ENCODE data around the gene ABCC3.

The ABCC3 gene

DNA sequence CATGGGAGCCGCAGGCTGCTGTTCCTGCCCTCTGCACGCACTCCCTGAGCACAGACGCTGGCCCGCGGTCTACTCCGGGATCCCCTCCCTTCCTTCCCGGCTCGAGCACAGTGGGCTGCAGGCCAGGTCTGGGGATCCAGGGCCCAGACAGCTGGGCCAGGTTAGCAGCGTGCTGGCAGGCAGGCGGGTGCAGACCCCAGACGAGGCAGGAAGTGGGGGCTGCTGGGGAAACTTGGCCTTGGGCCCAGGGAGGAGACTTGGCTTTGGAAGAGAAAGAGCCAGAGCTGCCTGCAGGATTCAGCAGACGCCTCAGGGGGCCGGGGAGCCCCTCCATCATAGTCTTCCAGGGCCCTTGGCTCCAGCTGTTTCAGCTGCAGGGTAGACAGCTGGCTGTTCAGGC is 30.2 kb upstream of the ABCC3 start:
- DNase-seq (ENCODE audit: low spot score) = peak; percentile 5

DNA sequence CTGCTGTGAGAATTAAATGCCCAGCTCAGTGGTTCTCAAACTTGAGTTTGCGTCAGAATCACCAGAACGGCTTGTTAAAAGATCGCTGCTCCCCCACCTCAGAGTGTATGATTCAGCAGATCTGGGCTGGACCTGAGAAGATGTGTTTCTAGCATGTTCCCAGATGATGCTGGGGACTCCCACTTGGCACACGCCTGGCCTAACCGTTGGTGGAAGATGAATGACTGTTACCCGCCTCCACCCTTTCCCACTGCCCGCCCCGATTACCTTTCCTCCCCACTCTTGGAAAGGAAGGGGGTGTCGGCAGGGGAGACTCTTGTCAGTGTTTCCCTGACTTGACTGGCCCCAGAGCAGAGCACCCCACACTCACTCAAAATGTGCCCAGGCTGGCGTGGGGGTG is 29.3 kb upstream of the ABCC3 start:
- DNase-seq (ENCODE audit: low spot score) = no peak

GRCh38 chr17:50607522-50608175 is 27.0 kb upstream of the ABCC3 start:
- DNase-seq (ENCODE audit: low spot score) = no peak

DNA sequence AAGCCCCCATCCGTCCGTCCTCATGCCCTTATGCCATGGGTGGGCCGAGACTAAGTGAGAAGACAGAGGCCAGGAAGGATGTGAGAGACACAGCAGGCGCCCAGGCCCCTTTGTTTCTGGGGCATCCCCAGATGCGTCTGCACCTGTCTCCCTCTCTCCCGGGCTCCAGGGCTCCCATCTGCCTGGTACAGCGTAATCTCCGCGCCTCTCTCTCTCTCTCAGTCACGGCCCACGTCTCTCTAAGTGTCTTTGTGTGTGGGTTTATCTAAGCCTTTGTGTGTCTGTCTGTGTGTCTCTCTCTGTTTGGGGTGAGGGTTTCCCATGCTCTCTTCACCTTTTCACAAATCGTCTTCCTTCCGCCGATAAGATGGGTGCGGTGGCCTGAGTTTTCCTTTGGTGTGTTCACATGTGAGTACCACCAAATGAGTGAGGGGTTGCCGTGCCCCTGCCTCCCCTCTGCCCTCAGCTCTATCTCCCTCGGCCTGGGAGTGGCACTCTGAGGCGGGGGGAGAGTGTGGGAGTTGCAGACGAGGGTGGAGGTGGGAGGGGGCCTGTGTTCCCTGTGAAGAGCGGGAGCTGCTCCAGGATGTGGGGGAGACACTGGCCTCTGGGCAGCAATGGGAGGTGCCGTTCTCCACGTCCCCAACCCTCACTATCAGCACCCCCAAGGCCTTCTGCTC is 25.8 kb upstream of the ABCC3 start:
- no peak for DNase-seq (ENCODE audit: low spot score)

DNA sequence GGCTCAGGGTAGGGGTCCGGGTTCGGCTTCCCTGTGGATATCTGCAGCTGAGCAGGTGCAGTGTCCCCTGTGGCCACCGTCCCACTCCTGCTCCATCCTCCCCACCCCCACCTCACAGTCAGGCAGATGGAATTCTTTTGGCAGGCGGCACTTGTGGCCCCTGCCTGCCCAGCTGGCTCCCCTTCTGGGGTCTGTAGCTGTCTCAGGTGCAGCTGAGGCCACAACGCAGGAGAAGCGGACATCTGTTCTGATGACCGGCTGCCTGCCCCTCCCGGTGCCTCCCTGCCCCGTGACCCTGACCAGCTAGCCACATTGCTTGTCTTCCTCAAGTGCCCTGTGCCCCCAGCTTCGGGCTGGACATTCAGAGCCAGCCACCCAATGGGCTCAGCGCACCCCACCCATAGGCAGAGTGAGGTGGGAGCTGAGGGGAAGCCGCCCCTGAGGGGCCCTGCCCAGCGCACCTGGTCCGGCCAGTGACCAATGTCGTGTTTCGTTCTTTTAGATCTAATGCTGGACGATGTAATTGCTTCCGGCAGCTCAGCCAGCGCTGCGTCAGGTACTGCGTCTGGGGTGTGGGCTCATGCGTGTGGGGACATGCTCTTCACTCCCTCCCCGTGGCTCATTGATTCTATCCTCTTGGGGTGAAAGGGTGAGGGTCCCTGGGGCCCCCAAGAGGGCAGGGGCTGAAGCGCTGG is 25.2 kb upstream of the ABCC3 start:
- DNase-seq (ENCODE audit: low spot score) = no peak

DNA sequence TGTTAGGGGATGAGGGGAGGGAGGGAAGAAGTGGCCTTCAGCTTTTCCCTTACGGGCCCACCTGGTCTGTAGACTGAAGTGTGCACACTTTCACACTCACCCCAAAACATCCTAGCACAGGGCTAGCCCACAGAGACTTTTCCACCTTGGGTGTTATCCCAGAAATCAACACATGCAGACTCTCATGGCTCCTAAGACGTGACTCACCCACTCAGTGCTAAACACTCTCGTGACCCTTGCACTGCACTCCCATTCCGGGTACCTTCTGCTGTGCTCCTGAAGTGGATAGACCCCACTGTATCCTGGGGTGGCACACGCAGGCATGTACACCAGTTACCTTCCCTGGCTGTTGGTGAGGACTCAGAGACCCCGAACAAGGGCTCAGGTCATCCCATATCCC is 23.0 kb upstream of the ABCC3 start:
- DNase-seq (ENCODE audit: low spot score) = no peak

- DNase-seq (ENCODE audit: low spot score) = no peak
These were observed 22.4 kb upstream of the ABCC3 start for GRCh38 chr17:50612281-50612680.

DNA sequence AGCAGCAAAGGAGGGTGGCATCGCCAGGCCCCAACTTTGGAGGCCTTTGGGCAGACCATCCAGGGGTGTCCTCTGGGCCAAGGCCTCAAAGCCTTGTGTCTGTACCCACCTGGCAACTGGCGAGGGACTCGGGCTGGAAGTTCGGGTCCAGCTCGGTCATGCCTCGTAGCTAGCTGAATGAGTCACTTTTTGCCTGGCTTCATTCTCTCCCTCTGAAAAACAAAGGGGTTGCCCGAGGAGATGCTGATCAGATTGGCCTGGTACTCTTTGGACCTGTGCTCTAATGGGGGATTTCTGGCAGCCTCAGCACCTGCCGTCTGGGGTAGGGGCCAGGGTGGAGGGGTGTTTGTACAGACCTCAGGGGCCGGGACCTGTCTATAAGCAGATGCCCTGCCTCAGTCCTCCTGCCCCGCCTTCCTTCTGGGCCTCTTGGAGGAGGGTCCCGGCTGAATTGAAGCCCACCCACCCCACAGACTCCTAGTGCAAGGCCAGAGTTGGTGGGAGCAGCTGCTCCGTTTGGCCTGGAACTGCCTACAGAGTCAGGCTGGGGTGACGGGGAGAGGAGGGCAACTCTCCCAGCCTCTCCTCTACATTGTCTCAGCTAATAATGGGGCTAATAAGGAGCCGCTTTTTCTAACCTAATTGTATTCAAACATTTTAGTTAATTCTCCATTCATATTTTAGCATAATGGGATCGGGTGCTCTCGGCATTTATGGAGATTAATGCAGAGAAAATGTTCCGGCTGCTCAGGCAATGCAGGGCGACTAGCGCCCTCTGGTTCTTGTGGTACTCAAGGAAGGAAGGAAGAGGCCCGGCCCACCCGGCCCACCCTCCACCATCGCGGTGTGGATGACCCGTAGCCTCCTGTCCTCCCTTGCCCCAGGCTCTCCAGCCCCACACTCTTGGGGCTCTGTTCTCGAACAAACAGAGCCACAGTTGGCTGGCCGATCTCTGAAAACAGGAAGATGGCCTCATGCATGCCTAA is 21.4 kb upstream of the ABCC3 start:
- DNase-seq (ENCODE audit: low spot score) = no peak

- no peak for DNase-seq (ENCODE audit: low spot score)
These were observed 20.1 kb upstream of the ABCC3 start for GRCh38 chr17:50614471-50615051.

GRCh38 chr17:50615828-50616227 is 18.9 kb upstream of the ABCC3 start:
- no peak for DNase-seq (ENCODE audit: low spot score)

GRCh38 chr17:50618300-50618699 is 16.4 kb upstream of the ABCC3 start:
- no peak for DNase-seq (ENCODE audit: low spot score)

GRCh38 chr17:50618941-50619340 is 15.7 kb upstream of the ABCC3 start:
- DNase-seq (ENCODE audit: low spot score) = no peak

DNA sequence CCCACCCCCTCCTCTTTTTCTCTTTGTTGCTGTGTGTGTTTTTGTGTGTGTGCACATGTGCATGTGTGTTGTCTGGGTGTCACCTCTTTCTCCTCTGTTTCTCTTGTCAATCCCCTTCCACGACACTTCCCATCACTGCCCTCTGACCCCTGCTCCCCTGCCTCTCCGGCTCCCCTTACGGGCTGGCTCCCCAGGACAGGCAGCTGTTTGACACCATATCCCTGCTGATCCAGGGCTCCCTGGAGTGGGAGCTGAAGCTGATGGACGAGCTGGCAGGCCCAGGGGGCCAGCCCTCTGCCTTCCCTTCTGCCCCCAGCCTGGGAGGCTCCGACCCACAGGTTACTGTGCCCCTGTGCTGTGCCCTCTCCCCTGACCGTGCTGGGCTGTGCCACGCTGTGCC is 15.2 kb upstream of the ABCC3 start:
- DNase-seq (ENCODE audit: low spot score) = no peak

DNA sequence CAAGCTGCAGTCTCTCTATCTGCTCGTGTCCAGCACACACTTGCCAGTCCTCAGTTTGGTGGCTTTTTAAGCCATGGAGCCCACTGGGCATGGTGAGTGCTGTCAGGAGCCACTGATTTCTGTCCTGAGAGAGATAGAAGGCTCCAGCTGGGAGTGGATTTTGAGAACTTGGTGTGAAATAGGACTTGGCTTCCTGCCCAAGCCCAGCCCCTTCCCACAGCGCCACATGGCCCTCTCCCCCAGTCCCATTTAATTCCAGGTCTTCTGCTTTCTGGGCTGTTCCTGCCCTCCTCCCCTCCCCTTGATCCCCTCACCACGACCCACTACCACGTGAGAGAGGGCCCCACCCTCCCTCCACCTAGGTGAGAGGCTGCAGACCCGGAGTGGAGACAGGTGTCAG is 14.4 kb upstream of the ABCC3 start:
- no peak for DNase-seq (ENCODE audit: low spot score)

DNA sequence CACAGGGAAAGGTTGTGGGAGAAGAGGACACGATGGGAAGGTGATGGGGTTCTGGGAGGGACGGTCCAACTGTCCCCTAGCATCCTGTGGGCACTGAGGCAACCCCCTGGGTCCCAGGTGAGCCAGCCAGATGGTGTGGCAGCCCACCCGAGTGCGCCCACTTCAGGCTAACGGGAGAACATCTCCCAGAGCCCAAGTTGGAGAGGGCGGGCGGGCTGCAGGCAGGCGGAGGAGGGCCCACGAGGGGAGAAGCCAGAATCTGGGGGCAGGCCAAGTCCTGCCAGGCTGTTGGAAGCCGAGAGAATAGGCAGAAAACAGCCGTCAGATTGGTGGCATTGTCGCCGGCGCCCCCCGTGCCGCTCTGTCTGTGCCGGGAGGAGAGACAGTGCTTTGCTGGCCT is 13.8 kb upstream of the ABCC3 start:
- no peak for DNase-seq (ENCODE audit: low spot score)

DNA sequence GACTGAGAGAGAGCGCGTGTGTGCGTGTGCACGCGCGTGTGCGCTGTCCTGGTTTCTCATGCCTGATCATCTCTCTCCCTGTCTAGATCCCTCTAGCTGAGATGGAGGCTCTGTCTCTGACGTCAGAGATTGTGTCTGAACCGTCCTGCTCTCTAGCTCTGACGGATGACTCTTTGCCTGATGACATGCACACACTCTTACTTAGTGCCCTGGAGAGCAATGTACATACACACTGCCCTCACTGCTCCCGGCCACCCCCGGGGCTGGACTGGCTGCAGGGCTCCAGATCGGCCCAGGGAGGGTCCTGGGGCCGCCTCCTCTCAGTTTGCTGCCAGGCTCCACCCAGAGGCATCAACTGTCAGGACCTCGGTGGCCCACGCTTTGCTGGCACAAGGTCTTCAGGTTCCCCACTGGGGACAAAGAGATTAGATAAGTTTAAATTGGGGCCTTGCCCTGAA is 13.1 kb upstream of the ABCC3 start:
- no peak for DNase-seq (ENCODE audit: low spot score)

GRCh38 chr17:50624321-50624934 is 10.3 kb upstream of the ABCC3 start:
- DNase-seq (ENCODE audit: low spot score) = no peak

- DNase-seq (ENCODE audit: low spot score) = no peak
These were observed 9.4 kb upstream of the ABCC3 start for GRCh38 chr17:50625032-50625871.

DNA sequence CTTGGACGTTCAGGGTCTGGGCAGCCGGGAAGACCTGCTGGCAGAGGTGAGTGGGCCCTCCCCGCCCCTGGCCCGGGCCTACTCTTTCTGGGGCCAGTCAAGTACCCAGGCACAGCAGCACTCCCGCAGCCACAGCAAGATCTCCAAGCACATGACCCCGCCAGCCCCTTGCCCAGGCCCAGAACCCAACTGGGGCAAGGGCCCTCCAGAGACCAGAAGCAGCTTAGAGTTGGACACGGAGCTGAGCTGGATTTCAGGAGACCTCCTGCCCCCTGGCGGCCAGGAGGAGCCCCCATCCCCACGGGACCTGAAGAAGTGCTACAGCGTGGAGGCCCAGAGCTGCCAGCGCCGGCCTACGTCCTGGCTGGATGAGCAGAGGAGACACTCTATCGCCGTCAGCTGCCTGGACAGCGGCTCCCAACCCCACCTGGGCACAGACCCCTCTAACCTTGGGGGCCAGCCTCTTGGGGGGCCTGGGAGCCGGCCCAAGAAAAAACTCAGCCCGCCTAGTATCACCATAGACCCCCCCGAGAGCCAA is 8.6 kb upstream of the ABCC3 start:
- DNase-seq (ENCODE audit: low spot score) = peak; percentile 56

Data from globus pallidus (tissue), 1 donor.